B cell (primary cell): ENCODE results near the gene AGAP1.

Source experiments
- CTCF ChIP-seq: fragments of 200-600 bp; IDR thresholded peaks from one replicate; pipeline ENCODE4 v1.8.0; 2022; ENCODE audit warnings: antibody characterized with exemption, mild to moderate bottlenecking
- EZH2 ChIP-seq: IDR thresholded peaks from 2 replicates; pipeline ENCODE4 v1.6.1; 2012; ENCODE audit warnings: borderline replicate concordance, low read depth, mild to moderate bottlenecking, moderate library complexity, low read length; ENCODE audit not compliant: insufficient read depth, poor library complexity, severe bottlenecking

GRCh38 chr2:236093134-236093533 lies 599.3 kb downstream of the AGAP1 start:
- TF ChIP-seq CTCF: no peak
- TF ChIP-seq EZH2: no peak
